NOMO-1 (cell line): ENCODE results near the gene SH3PXD2A.
A peak's percentile ranks its signal among the peaks of the same experiment; 100 is the strongest.
"Not testable (repeated sequence)": the region's sequence is repeated elsewhere in the genome, so short reads cannot be mapped to it uniquely, and the experiment has no call there.

ENCODE experiments used
- DNase-seq, 2 experiments: peaks; one replicate each; lab custom pipeline; 2025; ENCODE audit not compliant: unreplicated experiment in 2 of 2; lab: John Stamatoyannopoulos, UW

The SH3PXD2A gene

GRCh38 chr10:103614306-103615158 lies 240.8 kb downstream of the SH3PXD2A start:
- no peak for DNase-seq

- DNase-seq = no peak
Measured at GRCh38 chr10:103613616-103614015, 241.8 kb downstream of the SH3PXD2A start.

GRCh38 chr10:103612462-103613365 lies 242.7 kb downstream of the SH3PXD2A start:
- DNase-seq = no peak

- no peak for DNase-seq
Measured at GRCh38 chr10:103610921-103611511, 244.4 kb downstream of the SH3PXD2A start.

- no peak for DNase-seq
Measured at GRCh38 chr10:103610083-103610472, 245.3 kb downstream of the SH3PXD2A start.

- no peak for DNase-seq
Measured at GRCh38 chr10:103609231-103610082, 245.9 kb downstream of the SH3PXD2A start.

GRCh38 chr10:103608056-103608455 lies 247.3 kb downstream of the SH3PXD2A start:
- not testable (repeated sequence) for DNase-seq

GRCh38 chr10:103607051-103607450 lies 248.3 kb downstream of the SH3PXD2A start:
- not testable (repeated sequence) for DNase-seq

- DNase-seq = not testable (repeated sequence)
Measured at GRCh38 chr10:103606097-103606438, 249.3 kb downstream of the SH3PXD2A start.

- DNase-seq = peak; percentile 29 to 34
Measured at GRCh38 chr10:103605359-103606096, 249.8 kb downstream of the SH3PXD2A start.

- DNase-seq = no peak
Measured at GRCh38 chr10:103603382-103603781, 252.0 kb downstream of the SH3PXD2A start.

GRCh38 chr10:103602852-103603155 lies 252.6 kb downstream of the SH3PXD2A start:
- no peak for DNase-seq

- DNase-seq = no peak
Measured at GRCh38 chr10:103602028-103602851, 253.1 kb downstream of the SH3PXD2A start.

GRCh38 chr10:103600956-103601569 lies 254.3 kb downstream of the SH3PXD2A start:
- DNase-seq = no peak

- no peak for DNase-seq
Measured at GRCh38 chr10:103600325-103600724, 255.1 kb downstream of the SH3PXD2A start.

- DNase-seq = no peak
Measured at GRCh38 chr10:103599907-103600306, 255.5 kb downstream of the SH3PXD2A start.

- no peak for DNase-seq
Measured at GRCh38 chr10:103599211-103599610, 256.2 kb downstream of the SH3PXD2A start.

GRCh38 chr10:103598654-103599115 lies 256.7 kb downstream of the SH3PXD2A start:
- DNase-seq = no peak
